ENCODE data around the gene FLRT2.

GRCh38 chr14:85590784-85591183 is 60.8 kb downstream of the FLRT2 start:
- TF ChIP-seq CTCF (IDR thresholded peaks at IDR 0.05) (no peak), POLR2A (IDR thresholded peaks at IDR 0.05) (no peak)
